Right atrium auricular region (tissue), 2 donors: Measurements from ENCODE around the gene SRRM4. TPM values are rescaled to one million over a fixed set of nuclear protein-coding genes. Genes with fewer than 3 reads are reported as not detected.

Source experiments
- DNase-seq: peaks from one replicate; pipeline ENCODE4 v3.0.0-alpha.2; 2019; ENCODE audit warnings: low spot score
- H3K27ac ChIP-seq, 2 donors: fragments of 200-600 bp; sonication (generic); 1 replicate in 1 of 2; 2 replicates in 1 of 2; pipeline ENCODE4 v1.5.1; 2016 to 2019
- H3K27me3 ChIP-seq, 2 donors: fragments of 200-600 bp; sonication (generic); one replicate each; pipeline versions ENCODE4 v1.5.1 to v1.6.0; 2017 to 2019
- H3K36me3 ChIP-seq: fragments of 200-600 bp; sonication (generic); one replicate; pipeline ENCODE4 v1.5.1; 2016
- H3K4me1 ChIP-seq, 2 donors: fragments of 200-600 bp; sonication (generic); one replicate each; pipeline versions ENCODE4 v1.5.1 to v1.6.0; 2017 to 2019
- H3K4me3 ChIP-seq, 2 donors: fragments of 200-600 bp; sonication (generic); 1 replicate in 1 of 2; 2 replicates in 1 of 2; pipeline ENCODE4 v1.5.1; 2017 to 2019; ENCODE audit warnings: mild to moderate bottlenecking in 1 of 2, moderate library complexity in 1 of 2
- H3K9me3 ChIP-seq, 2 donors: fragments of 200-600 bp; sonication (generic); one replicate each; pipeline ENCODE4 v1.5.1; 2019
- CTCF ChIP-seq, 2 donors: fragments of 200-600 bp; sonication (generic); IDR thresholded peaks; one replicate each; pipeline ENCODE4 v1.5.1; 2019; ENCODE audit warnings: antibody characterized with exemption in 2 of 2
- total RNA-seq, 2 donors: library from RNA; depleted of rRNA; stranded (reverse); fragments of >200 nt; gene quantifications; one replicate each; pipeline ENCODE4 v1.1.0, GENCODE V29; 2016

Gene SRRM4
- total RNA-seq, 2 donors from 2014 or later = 0.08 TPM; not detected in 1

- Histone ChIP-seq H3K27me3 (no peaks in the 10 kb centered on the region), H3K36me3 (no peaks in the 10 kb centered on the region)
Measured at GRCh38 chr12:119167902-119168301, 186.6 kb downstream of the SRRM4 start.

GRCh38 chr12:119168721-119169120 lies 187.4 kb downstream of the SRRM4 start:
- Histone ChIP-seq H3K36me3 (no peaks in the 10 kb centered on the region), H3K27ac (no peak overlapping the region), H3K4me3 (no peak overlapping the region), H3K4me1 (no peaks in the 10 kb centered on the region), H3K27me3 (no peaks in the 10 kb centered on the region), H3K9me3 (no peaks in the 10 kb centered on the region)
- no peak for TF ChIP-seq CTCF (IDR thresholded peaks at IDR 0.05)
- DNase-seq = no peak

More at GRCh38 chr12:119167902-119168301, 186.6 kb downstream of the SRRM4 start:
- no peak for DNase-seq
- Histone ChIP-seq H3K9me3 (no peaks in the 10 kb centered on the region), H3K4me1 (no peaks in the 10 kb centered on the region), H3K4me3 (no peak overlapping the region), H3K27ac (no peak overlapping the region)
- no peak for TF ChIP-seq CTCF (IDR thresholded peaks at IDR 0.05)

GRCh38 chr12:119169150-119169549 lies 187.8 kb downstream of the SRRM4 start:
- H3K27ac ChIP-seq = no peak overlapping the region
- no peaks in the 10 kb centered on the region for H3K27me3 ChIP-seq
- no peaks in the 10 kb centered on the region for H3K36me3 ChIP-seq
- no peak overlapping the region for H3K4me3 ChIP-seq
- no peaks in the 10 kb centered on the region for H3K9me3 ChIP-seq
- no peak for TF ChIP-seq CTCF (IDR thresholded peaks at IDR 0.05)
- H3K4me1 ChIP-seq = no peaks in the 10 kb centered on the region
- DNase-seq = no peak

- Histone ChIP-seq H3K4me1 (peaks cover 0 to 7% of the 10 kb centered on the region in 2 donors), H3K27me3 (no peaks in the 10 kb centered on the region), H3K9me3 (no peaks in the 10 kb centered on the region), H3K36me3 (no peaks in the 10 kb centered on the region), H3K27ac (no peak overlapping the region), H3K4me3 (no peak overlapping the region)
- DNase-seq = no peak
- no peak for TF ChIP-seq CTCF (IDR thresholded peaks at IDR 0.05)
Measured at GRCh38 chr12:119171291-119171690, 189.9 kb downstream of the SRRM4 start.

GRCh38 chr12:119171691-119172425 lies 190.5 kb downstream of the SRRM4 start:
- H3K36me3 ChIP-seq = no peaks in the 10 kb centered on the region
- DNase-seq = no peak
- no peaks in the 10 kb centered on the region for H3K27me3 ChIP-seq
- TF ChIP-seq CTCF (IDR thresholded peaks at IDR 0.05) = no peak
- no peak overlapping the region for H3K27ac ChIP-seq
- no peaks in the 10 kb centered on the region for H3K9me3 ChIP-seq
- H3K4me1 ChIP-seq = peaks cover 0 to 13% of the 10 kb centered on the region in 2 donors
- no peak overlapping the region for H3K4me3 ChIP-seq

GRCh38 chr12:119175081-119175480 lies 193.7 kb downstream of the SRRM4 start:
- Histone ChIP-seq H3K4me1 (peaks cover 0 to 22% of the 10 kb centered on the region in 2 donors), H3K9me3 (no peaks in the 10 kb centered on the region), H3K27me3 (no peaks in the 10 kb centered on the region), H3K27ac (peak overlapping the region; percentile 26 to 99), H3K36me3 (no peaks in the 10 kb centered on the region), H3K4me3 (no peak overlapping the region)
- DNase-seq = no peak
- no peak for TF ChIP-seq CTCF (IDR thresholded peaks at IDR 0.05)
